ENCODE data around the gene APOLD1. TPM values are rescaled to one million over a fixed set of nuclear protein-coding genes. Genes with fewer than 3 reads are reported as not detected.

APOLD1 gene
- polyA plus RNA-seq, 3 donors = 0.08 to 0.21 TPM; not detected in 1

DNA sequence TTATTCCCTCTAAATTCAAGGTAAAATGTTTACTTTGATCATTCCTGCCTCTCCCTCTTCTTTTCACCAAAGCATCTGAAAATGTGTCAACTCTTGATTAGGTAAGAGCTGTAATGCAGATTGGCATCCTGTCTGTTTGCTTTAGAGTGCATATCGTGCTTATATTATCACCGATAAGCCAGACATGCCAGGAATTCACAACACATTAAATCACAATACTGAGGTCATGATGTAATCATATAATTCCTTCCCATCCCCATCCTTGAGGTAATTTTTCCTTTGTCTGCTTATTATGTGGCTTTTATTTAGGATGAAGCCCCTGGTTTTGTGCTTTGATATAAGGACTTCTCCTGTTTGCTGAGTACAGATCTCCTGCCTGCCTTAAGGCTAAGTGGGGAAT lies 37.8 kb downstream of the APOLD1 start:
- no CpG with 5 or more reads among the region's 2 CpGs for WGBS (ENCODE audit: insufficient coverage)
- H3K79me2 ChIP-seq (ENCODE audit: insufficient read depth, low read length) = peaks cover 21% of the 10 kb centered on the region
- no peaks in the 10 kb centered on the region for H3K27me3 ChIP-seq (ENCODE audit: control insufficient read depth in 2 of 2, insufficient read depth in 2 of 2, low read length in 2 of 2)
- DNase-seq = no peak
- no peak overlapping the region for H3K27ac ChIP-seq (ENCODE audit: low read depth in 1 of 2, low read length in 2 of 2)
- Mint-ChIP-seq H3K27me3 (ENCODE audit: low read depth in 3 of 3) (no peaks in the 10 kb centered on the region), H3K9me3 (peaks cover 0 to 3% (median 0%) of the 10 kb centered on the region in 7 donors), H3K36me3 (peaks cover 79 to 84% of the 10 kb centered on the region in 2 donors), H3K27ac (no peak overlapping the region), H3K4me1 (peaks cover 4% of the 10 kb centered on the region), H3K4me3 (no peak overlapping the region)
- H3K4me3 ChIP-seq (replicated peaks in 1 of 3; ENCODE audit: low read depth in 2 of 3, low read length in 3 of 3) = no peak overlapping the region
- TF ChIP-seq, protein P1, sequence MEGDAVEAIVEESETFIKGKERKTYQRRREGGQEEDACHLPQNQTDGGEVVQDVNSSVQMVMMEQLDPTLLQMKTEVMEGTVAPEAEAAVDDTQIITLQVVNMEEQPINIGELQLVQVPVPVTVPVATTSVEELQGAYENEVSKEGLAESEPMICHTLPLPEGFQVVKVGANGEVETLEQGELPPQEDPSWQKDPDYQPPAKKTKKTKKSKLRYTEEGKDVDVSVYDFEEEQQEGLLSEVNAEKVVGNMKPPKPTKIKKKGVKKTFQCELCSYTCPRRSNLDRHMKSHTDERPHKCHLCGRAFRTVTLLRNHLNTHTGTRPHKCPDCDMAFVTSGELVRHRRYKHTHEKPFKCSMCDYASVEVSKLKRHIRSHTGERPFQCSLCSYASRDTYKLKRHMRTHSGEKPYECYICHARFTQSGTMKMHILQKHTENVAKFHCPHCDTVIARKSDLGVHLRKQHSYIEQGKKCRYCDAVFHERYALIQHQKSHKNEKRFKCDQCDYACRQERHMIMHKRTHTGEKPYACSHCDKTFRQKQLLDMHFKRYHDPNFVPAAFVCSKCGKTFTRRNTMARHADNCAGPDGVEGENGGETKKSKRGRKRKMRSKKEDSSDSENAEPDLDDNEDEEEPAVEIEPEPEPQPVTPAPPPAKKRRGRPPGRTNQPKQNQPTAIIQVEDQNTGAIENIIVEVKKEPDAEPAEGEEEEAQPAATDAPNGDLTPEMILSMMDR (IDR thresholded peaks at IDR 0.05) = no peak
- H2AFZ ChIP-seq (ENCODE audit: insufficient read depth, low read depth, low read length, poor library complexity, severe bottlenecking) = no peak overlapping the region
- intact Hi-C loops (cut with micrococcal nuclease) = no loop called here
- H4K20me1 ChIP-seq (ENCODE audit: insufficient read depth, low read length) = no peaks in the 10 kb centered on the region
- H3K4me2 ChIP-seq (replicated peaks; ENCODE audit: extremely low read depth, low read length, poor library complexity, severe bottlenecking) = no peak overlapping the region
- no peaks in the 10 kb centered on the region for H3K9me3 ChIP-seq (replicated peaks in 1 of 2; ENCODE audit: control insufficient read depth in 1 of 2, insufficient read depth in 1 of 2, low read length in 2 of 2)
- H3K9ac ChIP-seq (ENCODE audit: insufficient read depth, low read length, poor library complexity, severe bottlenecking) = no peak overlapping the region
- no peaks in the 10 kb centered on the region for H3K4me1 ChIP-seq (ENCODE audit: control insufficient read depth in 1 of 2, insufficient read depth in 2 of 2, low read length in 2 of 2)
- H3K36me3 ChIP-seq (replicated peaks in 1 of 2; ENCODE audit: control insufficient read depth in 1 of 2, insufficient read depth in 2 of 2, low read length in 2 of 2) = peaks cover 81 to 94% of the 10 kb centered on the region in 2 donors

DNA sequence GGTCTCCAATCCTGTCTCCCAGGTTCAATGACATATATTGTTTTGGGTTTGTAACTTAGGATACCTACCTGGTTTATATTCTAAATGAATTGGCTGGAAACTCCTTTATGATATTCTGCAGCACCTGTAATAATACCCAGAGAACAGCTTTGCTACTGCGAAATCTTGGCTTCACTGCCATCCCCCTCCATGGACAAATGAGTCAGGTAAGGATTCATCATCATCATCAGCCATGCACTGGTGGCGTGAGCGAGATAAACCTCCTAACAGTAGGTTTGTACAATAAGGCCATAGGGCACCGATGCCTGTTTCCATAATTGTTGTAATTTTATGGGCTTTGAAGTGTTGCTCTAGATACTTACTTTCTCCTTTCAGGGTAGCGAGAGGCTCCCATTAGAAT lies 38.4 kb downstream of the APOLD1 start:
- Mint-ChIP-seq H3K4me3 (no peak overlapping the region), H3K36me3 (peaks cover 80 to 89% of the 10 kb centered on the region in 2 donors), H3K27me3 (ENCODE audit: low read depth in 3 of 3) (no peaks in the 10 kb centered on the region), H3K4me1 (peaks cover 2% of the 10 kb centered on the region), H3K27ac (no peak overlapping the region), H3K9me3 (peaks cover 0 to 3% (median 0%) of the 10 kb centered on the region in 7 donors)
- Histone ChIP-seq H3K36me3 (replicated peaks in 1 of 2; ENCODE audit: control insufficient read depth in 1 of 2, insufficient read depth in 2 of 2, low read length in 2 of 2) (peaks cover 86 to 99% of the 10 kb centered on the region in 2 donors), H3K27me3 (ENCODE audit: control insufficient read depth in 2 of 2, insufficient read depth in 2 of 2, low read length in 2 of 2) (no peaks in the 10 kb centered on the region), H3K9ac (ENCODE audit: insufficient read depth, low read length, poor library complexity, severe bottlenecking) (no peak overlapping the region), H4K20me1 (ENCODE audit: insufficient read depth, low read length) (no peaks in the 10 kb centered on the region), H3K4me3 (replicated peaks in 1 of 3; ENCODE audit: low read depth in 2 of 3, low read length in 3 of 3) (no peak overlapping the region), H2AFZ (ENCODE audit: insufficient read depth, low read depth, low read length, poor library complexity, severe bottlenecking) (no peak overlapping the region), H3K4me2 (replicated peaks; ENCODE audit: extremely low read depth, low read length, poor library complexity, severe bottlenecking) (no peak overlapping the region), H3K9me3 (replicated peaks in 1 of 2; ENCODE audit: control insufficient read depth in 1 of 2, insufficient read depth in 1 of 2, low read length in 2 of 2) (no peaks in the 10 kb centered on the region), H3K79me2 (ENCODE audit: insufficient read depth, low read length) (peaks cover 16% of the 10 kb centered on the region), H3K4me1 (ENCODE audit: control insufficient read depth in 1 of 2, insufficient read depth in 2 of 2, low read length in 2 of 2) (no peaks in the 10 kb centered on the region), H3K27ac (ENCODE audit: low read depth in 1 of 2, low read length in 2 of 2) (no peak overlapping the region)
- intact Hi-C loops (cut with micrococcal nuclease) = no loop called here
- 100% methylated on average over 1 of the region's 5 CpGs for WGBS (ENCODE audit: insufficient coverage)
- DNase-seq = no peak
- TF ChIP-seq, protein P1 (IDR thresholded peaks at IDR 0.05) = no peak
